HG02981 (cell line): ENCODE results near the gene XYLT1.

Experiments
- ATAC-seq: cut with Tn5 transposase; IDR thresholded peaks from one replicate; pipeline ENCODE4 v1.9.1; 2021; ENCODE audit warnings: mild to moderate bottlenecking, moderate library complexity; ENCODE audit not compliant: unreplicated experiment

The XYLT1 gene

DNA sequence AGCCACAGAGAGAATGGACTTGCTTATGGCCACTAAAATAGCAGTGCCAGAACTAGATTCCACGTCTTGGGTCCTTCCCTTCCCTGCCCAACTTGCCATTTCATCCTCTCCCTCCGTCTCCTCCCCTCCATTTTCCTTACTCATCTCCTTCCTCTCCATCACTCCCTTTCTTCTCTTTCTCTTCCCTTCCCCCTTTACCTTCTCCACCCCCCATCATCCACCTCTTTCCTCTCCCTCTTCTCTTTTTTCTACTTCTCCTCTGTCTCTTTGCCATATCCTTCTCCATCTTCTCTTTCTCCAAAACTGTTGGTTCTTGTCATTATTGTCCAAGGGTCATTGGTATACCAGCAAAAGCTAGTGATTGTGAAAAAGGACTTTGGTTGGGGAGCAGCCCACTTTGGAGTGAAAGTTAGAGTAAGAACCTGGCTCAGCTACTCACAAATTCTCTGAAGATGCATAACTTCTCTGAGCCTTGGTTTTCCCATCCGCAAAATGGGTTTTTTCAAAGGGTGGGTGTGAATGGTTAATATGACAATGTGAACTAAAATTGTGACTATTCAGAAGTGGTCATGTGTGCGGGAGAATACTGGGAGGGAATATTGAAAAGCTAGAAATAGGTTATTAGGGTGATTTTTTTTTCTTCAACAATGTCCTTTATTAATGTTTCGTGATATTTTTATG, 393.8 kb downstream of the XYLT1 start:
- no peak for ATAC-seq

GRCh38 chr16:17076092-17076754, 394.5 kb downstream of the XYLT1 start:
- ATAC-seq = no peak

DNA sequence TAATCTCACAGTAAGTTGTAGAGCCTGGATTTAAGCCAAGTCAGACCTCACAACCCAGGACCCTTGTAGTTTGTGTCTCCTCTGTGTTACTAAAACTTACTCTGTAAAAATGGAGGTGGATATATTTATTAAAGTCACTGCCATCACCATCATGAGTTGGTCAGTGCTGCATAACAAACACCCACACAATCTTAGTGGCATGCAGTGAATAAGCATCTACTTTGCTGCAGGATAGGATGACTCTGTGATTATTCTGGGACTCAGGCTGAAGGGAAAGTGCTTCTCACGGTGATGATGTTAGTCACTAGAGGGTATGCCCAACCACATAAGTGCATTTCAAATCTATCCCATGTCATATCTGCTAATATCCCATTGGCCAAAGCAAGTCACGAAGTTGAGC, 398.7 kb downstream of the XYLT1 start:
- ATAC-seq = no peak

GRCh38 chr16:17070882-17071592, 399.7 kb downstream of the XYLT1 start:
- ATAC-seq = peak; percentile 78

GRCh38 chr16:17069681-17070080, 401.1 kb downstream of the XYLT1 start:
- ATAC-seq = no peak

DNA sequence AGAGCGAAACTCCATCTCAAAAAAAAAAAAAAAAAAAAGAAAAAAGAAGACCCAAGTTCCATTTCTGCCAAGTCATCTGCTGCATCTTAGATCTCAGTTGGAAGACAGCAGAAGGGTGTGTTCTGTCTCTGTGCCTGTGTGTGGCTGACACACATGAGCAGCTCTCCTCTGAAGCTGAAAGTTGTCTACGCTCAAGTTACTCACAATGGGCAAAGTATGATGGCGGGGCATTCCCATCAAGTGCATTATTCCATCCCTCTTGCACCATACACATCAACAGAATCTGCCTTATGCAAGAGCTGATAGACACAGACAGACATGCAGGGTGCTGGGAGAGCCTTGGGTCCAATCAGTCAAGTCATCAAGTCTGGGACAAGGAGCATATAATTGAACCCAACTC, 402.2 kb downstream of the XYLT1 start:
- ATAC-seq = no peak

DNA sequence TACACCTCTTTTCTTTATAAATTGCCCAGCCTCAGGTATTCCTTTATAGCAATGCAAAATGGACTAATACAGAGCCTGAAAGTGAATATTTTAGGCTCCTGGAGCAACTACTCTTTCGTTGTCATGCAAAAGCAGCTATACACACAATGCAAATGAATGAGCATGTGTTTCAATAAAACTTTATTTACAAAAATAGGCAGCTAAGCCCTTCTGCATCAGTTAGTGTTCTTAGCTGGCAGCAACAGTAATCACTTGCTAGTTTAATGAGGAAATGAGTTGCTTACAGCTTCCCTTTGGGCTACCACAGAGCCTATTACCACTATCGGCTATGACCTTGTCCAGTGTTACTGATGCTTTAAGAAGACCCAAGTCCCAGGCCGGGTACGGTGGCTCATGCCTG, 402.9 kb downstream of the XYLT1 start:
- ATAC-seq = no peak

GRCh38 chr16:17063201-17064139, 407.3 kb downstream of the XYLT1 start:
- no peak for ATAC-seq

DNA sequence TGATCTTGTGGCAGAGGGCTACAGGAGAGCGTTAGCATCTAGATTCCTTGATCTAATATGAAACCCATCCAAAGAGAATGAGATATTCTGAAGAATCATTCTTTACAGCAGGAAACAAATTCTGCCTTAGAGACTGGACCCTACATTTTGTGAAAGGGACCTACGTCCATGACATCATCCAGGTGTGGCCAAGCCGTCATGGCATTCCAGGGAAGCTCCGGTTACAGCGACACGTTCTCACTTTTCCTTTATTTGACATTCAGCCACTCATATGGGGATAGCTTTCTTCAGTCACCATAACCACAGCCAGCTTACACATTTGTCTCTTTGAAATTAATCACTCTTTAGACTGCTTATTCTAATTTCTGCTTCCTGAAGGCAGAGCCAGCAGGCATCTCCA, 408.1 kb downstream of the XYLT1 start:
- no peak for ATAC-seq

GRCh38 chr16:17061326-17061725, 409.4 kb downstream of the XYLT1 start:
- ATAC-seq = no peak

GRCh38 chr16:17058471-17058870, 412.3 kb downstream of the XYLT1 start:
- ATAC-seq = no peak

DNA sequence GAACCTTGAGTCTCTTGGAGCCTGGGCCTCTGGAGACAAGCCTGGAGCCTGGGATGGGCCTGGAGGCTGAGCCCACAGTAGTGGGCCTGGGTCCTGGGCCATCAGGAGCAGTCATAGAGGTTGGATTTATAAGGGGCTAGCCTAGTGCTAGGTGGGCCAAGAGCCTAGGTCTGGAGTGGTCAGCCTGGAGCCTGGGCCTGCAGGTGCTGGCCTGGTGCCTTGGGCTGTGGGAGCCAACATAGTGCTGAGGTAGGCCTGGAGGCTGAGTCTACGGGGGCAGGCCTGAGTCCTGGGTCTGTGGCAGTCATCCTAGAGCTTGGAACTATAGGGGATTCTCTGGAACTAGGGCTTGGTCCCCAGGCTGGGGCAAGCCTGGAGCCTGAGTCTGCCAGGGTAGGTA, 414.1 kb downstream of the XYLT1 start:
- ATAC-seq = no peak

GRCh38 chr16:17053536-17054160, 417.1 kb downstream of the XYLT1 start:
- no peak for ATAC-seq
